ENCODE data around the gene ACTN1. TPM values are rescaled to one million over a fixed set of nuclear protein-coding genes. Genes with fewer than 3 reads are reported as not detected.
A peak's percentile ranks its signal among the peaks of the same experiment; 100 is the strongest.

Gene ACTN1
- polyA plus RNA-seq, 1 of the 3 experiments (the other 2 are of a cell fraction) = 319 TPM

- H3K4me3 ChIP-seq (ENCODE audit: low read depth in 2 of 2, low read length in 1 of 2) = no peak overlapping the region
- H4K20me1 ChIP-seq (ENCODE audit: insufficient read depth) = no peaks in the 10 kb centered on the region
- H3K27me3 ChIP-seq (ENCODE audit: insufficient read depth) = no peaks in the 10 kb centered on the region
- H3K4me1 ChIP-seq (ENCODE audit: control insufficient read depth in 1 of 2, insufficient read depth in 2 of 2, low read depth in 1 of 2, low read length in 1 of 2) = peaks cover 14 to 20% of the 10 kb centered on the region in 2 experiments; a peak in 3 of 4 replicates
- no peak overlapping the region for H3K4me2 ChIP-seq
- ChIA-PET POLR2A (no interaction called here), CTCF (interaction anchor here (1.4 kb wide), 1 partner anchor 11 kb away, joined by 3 read pairs; no protein-coding TSS in a partner anchor)
- WGBS (ENCODE audit: low lambda C conversion rate) = 74% methylated on average over 1 of the region's 1 CpG
- peaks cover 13% of the 10 kb centered on the region for H3F3A ChIP-seq (replicated peaks; ENCODE audit: insufficient read depth)
- no peak overlapping the region for H2AFZ ChIP-seq (ENCODE audit: low read depth)
- H3K9me3 ChIP-seq = no peaks in the 10 kb centered on the region
- H3K79me2 ChIP-seq (ENCODE audit: insufficient read depth) = no peaks in the 10 kb centered on the region
- no peak for DNase-seq
- no peak overlapping the region for H3K9ac ChIP-seq
- no peaks in the 10 kb centered on the region for H3K36me3 ChIP-seq (replicated peaks in 1 of 2; ENCODE audit: control insufficient read depth in 1 of 2, insufficient read depth in 2 of 2, low read length in 1 of 2)
- TF ChIP-seq FOXM1 (IDR thresholded peaks at IDR 0.05; ENCODE audit: low read depth) (no peak), ELF1 (IDR thresholded peaks at IDR 0.05) (no peak), YY1 (IDR thresholded peaks at IDR 0.05; ENCODE audit: low read depth) (no peak), IRF3 (IDR thresholded peaks at IDR 0.05; ENCODE audit: low read depth, low read length) (no peak), FOXJ3 (CRISPR knock-in tag; IDR thresholded peaks at IDR 0.05) (no peak), SMC3 (IDR thresholded peaks at IDR 0.05; ENCODE audit: low read depth, low read length) (no peak), RAD21 (IDR thresholded peaks at IDR 0.05; ENCODE audit: low read length) (no peak), TCF12 (IDR thresholded peaks at IDR 0.05) (no peak), FOSL2 (IDR thresholded peaks at IDR 0.05; ENCODE audit: borderline replicate concordance, low read depth) (no peak), POLR2AphosphoS5 (IDR thresholded peaks at IDR 0.05; ENCODE audit: low read depth, low read length) (no peak), MXI1 (IDR thresholded peaks at IDR 0.05; ENCODE audit: low read depth, low read length) (no peak), MEF2A (IDR thresholded peaks at IDR 0.05; ENCODE audit: borderline replicate concordance, low read depth) (no peak), REST (IDR thresholded peaks at IDR 0.05; ENCODE audit: low read depth, low read length) (no peak)
- H3K9me2 ChIP-seq = no peaks in the 10 kb centered on the region
- H3K27ac ChIP-seq (ENCODE audit: low read depth in 2 of 2, low read length in 1 of 2) = no peak overlapping the region
Measured at GRCh38 chr14:69010648-69011047, 31.5 kb upstream of the ACTN1 start.

GRCh38 chr14:69008421-69008884, 29.4 kb upstream of the ACTN1 start:
- no peaks in the 10 kb centered on the region for H3K9me3 ChIP-seq
- ChIA-PET POLR2A (no interaction called here), CTCF (interaction anchor here (1.1 kb wide), 1 partner anchor 31 kb away, joined by 3 read pairs; no protein-coding TSS in a partner anchor)
- H3F3A ChIP-seq (replicated peaks; ENCODE audit: insufficient read depth) = peaks cover 22% of the 10 kb centered on the region
- H3K27me3 ChIP-seq (ENCODE audit: insufficient read depth) = no peaks in the 10 kb centered on the region
- H3K4me3 ChIP-seq (ENCODE audit: low read depth in 2 of 2, low read length in 1 of 2) = no peak overlapping the region
- DNase-seq = no peak
- peaks cover 13 to 20% of the 10 kb centered on the region in 2 experiments; a peak in 3 of 4 replicates for H3K4me1 ChIP-seq (ENCODE audit: control insufficient read depth in 1 of 2, insufficient read depth in 2 of 2, low read depth in 1 of 2, low read length in 1 of 2)
- H3K27ac ChIP-seq (ENCODE audit: low read depth in 2 of 2, low read length in 1 of 2) = peak overlapping the region; percentile 9 to 63
- no peaks in the 10 kb centered on the region for H3K9me2 ChIP-seq
- 75% methylated on average over 1 of the region's 1 CpG for WGBS (ENCODE audit: low lambda C conversion rate)
- peak overlapping the region; percentile 8; the same call in 1 of the 2 replicates for H2AFZ ChIP-seq (ENCODE audit: low read depth)
- no peak overlapping the region for H3K4me2 ChIP-seq
- H3K79me2 ChIP-seq (ENCODE audit: insufficient read depth) = no peaks in the 10 kb centered on the region
- no peaks in the 10 kb centered on the region for H4K20me1 ChIP-seq (ENCODE audit: insufficient read depth)
- TF ChIP-seq ELF1 (IDR thresholded peaks at IDR 0.05) (no peak), NFIC (IDR thresholded peaks at IDR 0.05; ENCODE audit: borderline replicate concordance) (peak; percentile 36; the same call in 1 of the 2 replicates)
- H3K36me3 ChIP-seq (replicated peaks in 1 of 2; ENCODE audit: control insufficient read depth in 1 of 2, insufficient read depth in 2 of 2, low read length in 1 of 2) = no peaks in the 10 kb centered on the region
- H3K9ac ChIP-seq = no peak overlapping the region; the same call in 1 of the 2 replicates
